GM19397 (cell line): ENCODE results near the gene TSPEAR.
"Not testable (repeated sequence)": the region's sequence is repeated elsewhere in the genome, so short reads cannot be mapped to it uniquely, and the experiment has no call there.

ENCODE experiments used
- ATAC-seq: cut with Tn5 transposase; IDR thresholded peaks from one replicate; pipeline ENCODE4 v1.9.1; 2021; ENCODE audit warnings: mild to moderate bottlenecking, moderate library complexity; ENCODE audit not compliant: unreplicated experiment

The TSPEAR gene

GRCh38 chr21:44574457-44575306 lies 136.7 kb downstream of the TSPEAR start:
- ATAC-seq, result no peak

GRCh38 chr21:44573630-44574456 lies 137.5 kb downstream of the TSPEAR start, which contains the start of gene KRTAP10-4:
TSS of gene KRTAP10-4 (plus strand) at chr21:44573729. CDS start at chr21:44573759, 30 bp downstream.
- ATAC-seq, result not testable (repeated sequence)

GRCh38 chr21:44572959-44573583 lies 138.3 kb downstream of the TSPEAR start:
- ATAC-seq, result no peak

- no peak for ATAC-seq
Observed at GRCh38 chr21:44571844-44572782, 139.3 kb downstream of the TSPEAR start.

- no peak for ATAC-seq
Observed at GRCh38 chr21:44571296-44571695, 140.1 kb downstream of the TSPEAR start.

GRCh38 chr21:44569861-44570517 lies 141.4 kb downstream of the TSPEAR start:
- ATAC-seq, result no peak

- ATAC-seq, result no peak
Observed at GRCh38 chr21:44568667-44569556, 142.5 kb downstream of the TSPEAR start.

- no peak for ATAC-seq
Observed at GRCh38 chr21:44568261-44568660, 143.1 kb downstream of the TSPEAR start.

GRCh38 chr21:44567481-44568171 lies 143.7 kb downstream of the TSPEAR start:
- no peak for ATAC-seq

GRCh38 chr21:44566403-44566802 lies 145.0 kb downstream of the TSPEAR start:
- ATAC-seq, result no peak

GRCh38 chr21:44564886-44565598 lies 146.3 kb downstream of the TSPEAR start:
- no peak for ATAC-seq

- ATAC-seq, result no peak
Observed at GRCh38 chr21:44564099-44564498, 147.3 kb downstream of the TSPEAR start.

- no peak for ATAC-seq
Observed at GRCh38 chr21:44558695-44559094, 152.7 kb downstream of the TSPEAR start, which contains the start of gene KRTAP10-3. TSS of gene KRTAP10-3 (minus strand) at chr21:44558795. CDS start at chr21:44558715, 80 bp downstream.

- ATAC-seq, result not testable (repeated sequence)
Observed at GRCh38 chr21:44558329-44558675, 153.1 kb downstream of the TSPEAR start.

- no peak for ATAC-seq
Observed at GRCh38 chr21:44557491-44558328, 153.7 kb downstream of the TSPEAR start.

- ATAC-seq, result no peak
Observed at GRCh38 chr21:44556879-44557278, 154.5 kb downstream of the TSPEAR start.
